ENCODE measurements around the gene CLSTN2. TPM values are rescaled to one million over a fixed set of nuclear protein-coding genes. Genes with fewer than 3 reads are reported as not detected.

The CLSTN2 gene
- total RNA-seq, 2 experiments from 2014 or later, result not detected

- ChIA-PET POLR2A (no interaction called here), CTCF (no interaction called here)
Measured at GRCh38 chr3:140459462-140459861, 524.5 kb downstream of the CLSTN2 start.

- POLR2A ChIA-PET, result no interaction called here
- CTCF ChIA-PET, result no interaction called here
Measured at GRCh38 chr3:140461250-140461649, 526.3 kb downstream of the CLSTN2 start.

- CTCF ChIA-PET, result no interaction called here
- POLR2A ChIA-PET, result no interaction called here
Measured at GRCh38 chr3:140463355-140463754, 528.4 kb downstream of the CLSTN2 start.

- ChIA-PET POLR2A (no interaction called here), CTCF (no interaction called here)
Measured at GRCh38 chr3:140465988-140466387, 531.0 kb downstream of the CLSTN2 start.

- ChIA-PET POLR2A (no interaction called here), CTCF (no interaction called here)
Measured at GRCh38 chr3:140466535-140466934, 531.5 kb downstream of the CLSTN2 start.

- ChIA-PET CTCF (no interaction called here), POLR2A (no interaction called here)
Measured at GRCh38 chr3:140467104-140467577, 532.2 kb downstream of the CLSTN2 start.

GRCh38 chr3:140467796-140468315 lies 532.9 kb downstream of the CLSTN2 start:
- ChIA-PET CTCF (no interaction called here), POLR2A (no interaction called here)

GRCh38 chr3:140468407-140468806 lies 533.4 kb downstream of the CLSTN2 start:
- ChIA-PET POLR2A (no interaction called here), CTCF (no interaction called here)

- CTCF ChIA-PET, result no interaction called here
- POLR2A ChIA-PET, result no interaction called here
Measured at GRCh38 chr3:140469491-140469890, 534.5 kb downstream of the CLSTN2 start.

GRCh38 chr3:140470211-140470610 lies 535.2 kb downstream of the CLSTN2 start:
- CTCF ChIA-PET, result no interaction called here
- POLR2A ChIA-PET, result no interaction called here

GRCh38 chr3:140470962-140471361 lies 536.0 kb downstream of the CLSTN2 start:
- ChIA-PET CTCF (no interaction called here), POLR2A (no interaction called here)

GRCh38 chr3:140472306-140473020 lies 537.5 kb downstream of the CLSTN2 start:
- POLR2A ChIA-PET, result no interaction called here
- CTCF ChIA-PET, result no interaction called here

GRCh38 chr3:140487566-140487965 lies 552.6 kb downstream of the CLSTN2 start:
- CTCF ChIA-PET, result no interaction called here
- POLR2A ChIA-PET, result no interaction called here

GRCh38 chr3:140493271-140493670 lies 558.3 kb downstream of the CLSTN2 start:
- ChIA-PET CTCF (no interaction called here), POLR2A (no interaction called here)

GRCh38 chr3:140494970-140495369 lies 560.0 kb downstream of the CLSTN2 start:
- POLR2A ChIA-PET, result no interaction called here
- CTCF ChIA-PET, result no interaction called here

- ChIA-PET POLR2A (no interaction called here), CTCF (no interaction called here)
Measured at GRCh38 chr3:140497331-140497730, 562.3 kb downstream of the CLSTN2 start.

- ChIA-PET CTCF (interaction anchor here (0.5 to 0.6 kb wide), 2 partner anchors 14 to 655 kb away, joined by 3 to 5 read pairs; no protein-coding TSS in a partner anchor), POLR2A (no interaction called here)
Measured at GRCh38 chr3:140499114-140499757, 564.3 kb downstream of the CLSTN2 start.

- ChIA-PET POLR2A (no interaction called here), CTCF (no interaction called here)
Measured at GRCh38 chr3:140500473-140500872, 565.5 kb downstream of the CLSTN2 start.

GRCh38 chr3:140501061-140501769 lies 566.2 kb downstream of the CLSTN2 start:
- ChIA-PET CTCF (no interaction called here), POLR2A (no interaction called here)

GRCh38 chr3:140501770-140502364 lies 566.9 kb downstream of the CLSTN2 start:
- POLR2A ChIA-PET, result no interaction called here

GRCh38 chr3:140505213-140505612 lies 570.2 kb downstream of the CLSTN2 start:
- ChIA-PET CTCF (no interaction called here), POLR2A (no interaction called here)

More at GRCh38 chr3:140501770-140502364, 566.9 kb downstream of the CLSTN2 start:
- CTCF ChIA-PET, result no interaction called here

Measured in activated CD8-positive, alpha-beta memory T cell treated with anti-CD3 and anti-CD28 coated beads for 36 hours (primary cell).